Common myeloid progenitor, CD34-positive (primary cell): ENCODE measurements around the gene TBC1D30.

Experiments used
- CTCF ChIA-PET: fragments of 350-600 bp; sonication (Branson Sonifier 250); formaldehyde crosslinking; loops from one replicate; lab custom pipeline; 2021; ENCODE audit warnings: antibody characterized with exemption; lab: Charles Lee
- POLR2A ChIA-PET: fragments of 350-600 bp; sonication (Branson Sonifier 250); formaldehyde crosslinking; loops from one replicate; lab custom pipeline; 2021; ENCODE audit warnings: antibody characterized with exemption; lab: Charles Lee
- DNase-seq, 3 donors: peaks; one replicate each; pipeline versions ENCODE4 v3.0.0 to v3.0.0-alpha.2; 2013
- H3K27ac ChIP-seq, 2 experiments: 1 replicate in 1 of 2; 2 replicates in 1 of 2; pipeline ENCODE4 v1.7.0; 2013; ENCODE audit warnings: inconsistent platforms in 2 of 2, low read length in 2 of 2, mild to moderate bottlenecking in 2 of 2, low read depth in 1 of 2, moderate library complexity in 1 of 2; ENCODE audit not compliant: severe bottlenecking in 2 of 2, insufficient read depth in 1 of 2, poor library complexity in 1 of 2
- H3K27me3 ChIP-seq, 5 experiments: replicated peaks in 2 of 5; 1 replicate in 3 of 5; 2 replicates in 2 of 5; pipeline versions ENCODE4 v1.6.1 to v1.7.0; 2013; ENCODE audit warnings: low read length in 4 of 5, mild to moderate bottlenecking in 2 of 5, moderate library complexity in 2 of 5, inconsistent platforms in 1 of 5; ENCODE audit not compliant: insufficient read depth in 5 of 5, control insufficient read depth in 4 of 5
- H3K36me3 ChIP-seq, 4 experiments: 1 replicate in 2 of 4; 2 replicates in 2 of 4; pipeline versions ENCODE4 v1.6.1 to v1.7.0; 2013; ENCODE audit warnings: low read length in 3 of 4, control low read depth in 1 of 4, mild to moderate bottlenecking in 1 of 4; ENCODE audit not compliant: control insufficient read depth in 4 of 4, insufficient read depth in 4 of 4
- H3K4me1 ChIP-seq, 4 experiments: 1 replicate in 3 of 4; 2 replicates in 1 of 4; pipeline versions ENCODE4 v1.6.1 to v1.7.1; 2013; ENCODE audit warnings: low read length in 3 of 4, mild to moderate bottlenecking in 3 of 4, control low read depth in 1 of 4, inconsistent platforms in 1 of 4, moderate library complexity in 1 of 4; ENCODE audit not compliant: control insufficient read depth in 4 of 4, insufficient read depth in 4 of 4; ENCODE audit errors: control extremely low read depth in 1 of 4
- H3K4me3 ChIP-seq, 7 experiments: 1 replicate in 4 of 7; 2 replicates in 3 of 7; pipeline versions ENCODE4 v1.5.1 to v1.7.0; 2013; ENCODE audit warnings: mild to moderate bottlenecking in 7 of 7, low read length in 6 of 7, moderate library complexity in 6 of 7, inconsistent platforms in 2 of 7, low read depth in 2 of 7, control low read depth in 1 of 7; ENCODE audit not compliant: insufficient read depth in 4 of 7, control insufficient read depth in 1 of 7; ENCODE audit errors: extremely low read depth in 1 of 7
- H3K9me3 ChIP-seq, 5 experiments: 1 replicate in 4 of 5; 2 replicates in 1 of 5; pipeline versions ENCODE4 v1.6.1 to v1.7.1; 2013; ENCODE audit warnings: low read length in 4 of 5, mild to moderate bottlenecking in 2 of 5, inconsistent platforms in 1 of 5, low read depth in 1 of 5, moderate library complexity in 1 of 5; ENCODE audit not compliant: control insufficient read depth in 4 of 5, insufficient read depth in 2 of 5; ENCODE audit errors: control extremely low read depth in 1 of 5
- WGBS: methylation state at CpG from one replicate; pipeline ENCODE4 v1.1.5; 2013; ENCODE audit not compliant: insufficient coverage; 5-methylcytosine and 5-hydroxymethylcytosine counted together

TBC1D30 gene

GRCh38 chr12:64781280-64782190 is 42.9 kb upstream of the TBC1D30 start:
- ChIA-PET CTCF (interaction anchor here (0.7 to 4.4 kb wide), 6 partner anchors 10 to 826 kb away, joined by 3 to 23 read pairs (median 6); no protein-coding TSS in a partner anchor), POLR2A (no interaction called here)
- Histone ChIP-seq H3K27me3 (peaks cover 15 to 47% (median 24%) of the 10 kb centered on the region in 5 experiments), H3K36me3 (no peaks in the 10 kb centered on the region), H3K4me3 (peak overlapping the region in 6 of 7 experiments; percentile 32 to 72 (median 55)), H3K27ac (no peak overlapping the region), H3K9me3 (peaks cover 0 to 11% (median 0%) of the 10 kb centered on the region in 5 experiments), H3K4me1 (peaks cover 6 to 29% (median 26%) of the 10 kb centered on the region in 4 experiments)
- 4% methylated on average over 27 of the region's 39 CpGs for WGBS
- DNase-seq, result peak in 2 of 3 donors; percentile 9 to 22

DNA sequence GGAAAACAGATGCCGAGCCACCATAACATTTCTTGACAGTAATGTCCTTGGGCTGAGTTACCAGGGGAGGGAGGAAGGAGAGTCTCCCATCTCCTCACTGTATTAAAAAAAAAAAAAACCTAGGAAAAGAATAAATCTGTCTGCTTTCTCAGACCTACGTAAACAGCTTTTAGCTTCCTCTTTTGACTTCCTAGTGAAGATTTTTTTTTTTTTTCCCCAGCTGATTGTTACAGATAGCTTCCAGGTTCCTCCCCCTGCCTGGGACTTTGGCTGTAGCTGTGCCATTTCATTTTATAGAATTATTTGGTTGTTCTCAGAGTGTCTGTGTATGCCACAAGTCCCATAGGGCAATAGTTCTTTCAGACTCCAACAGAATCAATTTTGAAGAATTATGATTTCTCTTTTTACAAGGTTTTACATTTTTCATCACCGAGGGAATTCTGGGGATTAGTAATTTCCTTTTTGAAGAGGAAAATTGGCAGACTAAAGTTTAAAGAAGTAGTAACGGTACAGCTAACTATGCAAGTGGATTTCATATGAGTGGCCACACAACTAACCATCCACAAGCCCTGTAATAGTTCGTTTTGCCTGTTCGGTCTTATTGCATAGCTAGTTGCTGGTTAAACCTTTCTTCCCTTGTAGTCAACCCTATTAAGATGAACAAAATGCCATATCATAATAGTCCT is 42.1 kb upstream of the TBC1D30 start:
- peaks cover 6 to 29% (median 26%) of the 10 kb centered on the region in 4 experiments for H3K4me1 ChIP-seq
- H3K27me3 ChIP-seq, result peaks cover 12 to 47% (median 24%) of the 10 kb centered on the region in 5 experiments
- peaks cover 0 to 3% (median 0%) of the 10 kb centered on the region in 5 experiments for H3K9me3 ChIP-seq
- peak; percentile 76 to 85 (median 77) for DNase-seq
- no peaks in the 10 kb centered on the region for H3K36me3 ChIP-seq
- POLR2A ChIA-PET, result interaction anchor here (0.6 to 1.0 kb wide), 2 partner anchors 16 to 25 kb away, joined by 3 to 7 read pairs; no protein-coding TSS in a partner anchor
- WGBS, result 36% methylated on average over 3 of the region's 6 CpGs
- CTCF ChIA-PET, result interaction anchor here (0.7 to 4.4 kb wide), 6 partner anchors 9 to 825 kb away, joined by 3 to 23 read pairs (median 6); no protein-coding TSS in a partner anchor
- no peak overlapping the region for H3K27ac ChIP-seq
- H3K4me3 ChIP-seq, result peak overlapping the region in 4 of 7 experiments; percentile 26 to 38 (median 29)

- no peak overlapping the region for H3K4me3 ChIP-seq
- DNase-seq, result no peak
- peaks cover 6 to 20% (median 18%) of the 10 kb centered on the region in 4 experiments for H3K4me1 ChIP-seq
- H3K27me3 ChIP-seq, result peaks cover 2 to 19% (median 14%) of the 10 kb centered on the region in 5 experiments
- H3K36me3 ChIP-seq, result no peaks in the 10 kb centered on the region
- H3K27ac ChIP-seq, result no peak overlapping the region
- 98% methylated on average over 6 of the region's 6 CpGs for WGBS
- ChIA-PET CTCF (interaction anchor here (4.1 kb wide), 1 partner anchor 11 kb away, joined by 24 read pairs; no protein-coding TSS in a partner anchor), POLR2A (no interaction called here)
- no peaks in the 10 kb centered on the region for H3K9me3 ChIP-seq
Observed at GRCh38 chr12:64785838-64786237, 38.6 kb upstream of the TBC1D30 start.

GRCh38 chr12:64790166-64790565 is 34.3 kb upstream of the TBC1D30 start:
- POLR2A ChIA-PET, result no interaction called here

DNA sequence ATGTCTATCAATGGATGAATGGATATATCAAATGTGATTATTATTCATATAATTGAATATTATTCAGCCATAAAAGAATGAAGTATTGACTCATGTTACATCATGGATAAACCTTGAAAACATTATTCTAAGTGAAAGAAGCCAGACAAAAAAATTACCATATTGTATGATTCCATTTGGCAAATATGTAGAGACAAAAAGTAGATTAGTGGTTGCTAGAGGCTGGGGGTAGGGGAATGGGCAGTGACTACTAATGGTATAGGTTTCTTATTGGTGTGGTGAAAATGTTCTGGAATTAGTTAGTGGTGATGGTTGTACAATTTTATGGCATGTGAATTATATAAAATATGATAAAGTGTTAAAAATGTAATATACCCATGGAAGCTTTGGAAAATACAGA is 33.4 kb upstream of the TBC1D30 start:
- DNase-seq, result no peak
- Histone ChIP-seq H3K36me3 (no peaks in the 10 kb centered on the region), H3K4me1 (no peaks in the 10 kb centered on the region), H3K27ac (no peak overlapping the region), H3K27me3 (no peaks in the 10 kb centered on the region), H3K9me3 (no peaks in the 10 kb centered on the region), H3K4me3 (no peak overlapping the region)
- CTCF ChIA-PET, result interaction anchor here (2.1 kb wide), 1 partner anchor 9 kb away, joined by 8 read pairs; no protein-coding TSS in a partner anchor
- POLR2A ChIA-PET, result no interaction called here

More at GRCh38 chr12:64790166-64790565, 34.3 kb upstream of the TBC1D30 start:
- Histone ChIP-seq H3K4me1 (no peaks in the 10 kb centered on the region), H3K9me3 (no peaks in the 10 kb centered on the region), H3K4me3 (no peak overlapping the region), H3K27ac (no peak overlapping the region), H3K27me3 (peaks cover 0 to 2% (median 0%) of the 10 kb centered on the region in 5 experiments), H3K36me3 (no peaks in the 10 kb centered on the region)
- no peak for DNase-seq
- CTCF ChIA-PET, result interaction anchor here (1.6 to 2.1 kb wide), 2 partner anchors 8 to 12 kb away, joined by 5 to 8 read pairs; no protein-coding TSS in a partner anchor
- WGBS, result 100% methylated on average over 1 of the region's 1 CpG

- H3K27ac ChIP-seq, result no peak overlapping the region
- ChIA-PET CTCF (interaction anchor here (0.9 to 2.1 kb wide), 3 partner anchors 10 to 11 kb away, joined by 3 to 8 read pairs (median 7); no protein-coding TSS in a partner anchor), POLR2A (no interaction called here)
- H3K27me3 ChIP-seq, result no peaks in the 10 kb centered on the region
- H3K4me3 ChIP-seq, result no peak overlapping the region
- no peaks in the 10 kb centered on the region for H3K36me3 ChIP-seq
- no peaks in the 10 kb centered on the region for H3K4me1 ChIP-seq
- H3K9me3 ChIP-seq, result no peaks in the 10 kb centered on the region
- DNase-seq, result no peak
- no CpG with 5 or more reads among the region's 1 CpG for WGBS
Observed at GRCh38 chr12:64792128-64792527, 32.3 kb upstream of the TBC1D30 start.
